Measurements from ENCODE around the gene TRPV5. TPM values are rescaled to one million over a fixed set of nuclear protein-coding genes. Genes with fewer than 3 reads are reported as not detected.

Gene TRPV5
- total RNA-seq, 4 donors from 2014 or later, result not detected

DNA sequence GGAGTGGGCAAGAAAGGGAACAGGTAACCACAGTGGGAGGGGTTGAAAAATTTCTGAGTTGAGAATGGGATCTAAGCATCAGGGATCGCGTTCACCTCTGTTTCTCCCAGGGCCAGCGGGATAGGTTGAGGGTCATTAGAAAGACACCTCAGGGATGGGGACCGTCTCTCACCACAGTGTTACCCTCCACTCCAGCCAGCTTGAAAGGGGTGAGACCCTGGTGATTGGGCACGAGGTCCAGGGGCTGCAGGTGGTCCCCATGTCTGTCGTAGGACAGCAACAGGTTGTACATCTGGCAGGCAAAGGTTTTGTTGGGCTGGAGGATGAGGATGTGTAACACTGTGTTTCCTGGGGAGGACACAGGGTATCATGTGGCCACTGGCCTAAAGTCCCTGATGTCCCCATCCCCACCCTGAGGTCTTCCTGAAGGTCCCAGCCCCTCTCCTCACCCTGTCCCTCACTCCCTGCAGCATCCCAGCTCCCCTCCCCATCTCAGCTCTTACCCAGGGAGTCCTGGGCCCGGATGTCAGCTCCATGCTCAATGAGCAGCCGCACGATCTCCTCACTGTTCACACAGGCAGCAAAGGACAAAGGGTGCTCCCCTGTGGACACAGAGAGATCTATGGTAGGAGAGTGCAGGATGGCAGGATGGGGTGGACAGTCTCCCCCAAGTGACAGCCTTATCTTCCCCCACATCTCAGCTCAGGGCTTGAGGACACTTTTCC lies 57.1 kb downstream of the TRPV5 start:
- Histone ChIP-seq H3K27ac (no peak overlapping the region), H3K4me1 (no peaks in the 10 kb centered on the region), H3K4me3 (no peak overlapping the region), H3K27me3 (peaks cover 0 to 2% (median 0%) of the 10 kb centered on the region in 3 donors), H3K36me3 (no peaks in the 10 kb centered on the region), H3K9me3 (no peaks in the 10 kb centered on the region)
- ATAC-seq (no peak), DNase-seq (no peak)
- in situ Hi-C loops (cut with MboI; ENCODE audit: low sequenced_read_pairs in 4 of 4) (loop anchor here in 1 of 4 donors (10.0 kb wide), 1 partner anchor 128 kb away; no protein-coding TSS in a partner anchor), intact Hi-C loops (cut with DNase I; ENCODE audit: low total_unique reads) (no loop called here)
- TF ChIP-seq POLR2A (IDR thresholded peaks at IDR 0.05), result no peak
- TF ChIP-seq, protein P1, sequence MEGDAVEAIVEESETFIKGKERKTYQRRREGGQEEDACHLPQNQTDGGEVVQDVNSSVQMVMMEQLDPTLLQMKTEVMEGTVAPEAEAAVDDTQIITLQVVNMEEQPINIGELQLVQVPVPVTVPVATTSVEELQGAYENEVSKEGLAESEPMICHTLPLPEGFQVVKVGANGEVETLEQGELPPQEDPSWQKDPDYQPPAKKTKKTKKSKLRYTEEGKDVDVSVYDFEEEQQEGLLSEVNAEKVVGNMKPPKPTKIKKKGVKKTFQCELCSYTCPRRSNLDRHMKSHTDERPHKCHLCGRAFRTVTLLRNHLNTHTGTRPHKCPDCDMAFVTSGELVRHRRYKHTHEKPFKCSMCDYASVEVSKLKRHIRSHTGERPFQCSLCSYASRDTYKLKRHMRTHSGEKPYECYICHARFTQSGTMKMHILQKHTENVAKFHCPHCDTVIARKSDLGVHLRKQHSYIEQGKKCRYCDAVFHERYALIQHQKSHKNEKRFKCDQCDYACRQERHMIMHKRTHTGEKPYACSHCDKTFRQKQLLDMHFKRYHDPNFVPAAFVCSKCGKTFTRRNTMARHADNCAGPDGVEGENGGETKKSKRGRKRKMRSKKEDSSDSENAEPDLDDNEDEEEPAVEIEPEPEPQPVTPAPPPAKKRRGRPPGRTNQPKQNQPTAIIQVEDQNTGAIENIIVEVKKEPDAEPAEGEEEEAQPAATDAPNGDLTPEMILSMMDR (IDR thresholded peaks at IDR 0.05 in 4 of 5, conservative IDR thresholded peaks at IDR 0.05 in 1 of 5), result no peak

DNA sequence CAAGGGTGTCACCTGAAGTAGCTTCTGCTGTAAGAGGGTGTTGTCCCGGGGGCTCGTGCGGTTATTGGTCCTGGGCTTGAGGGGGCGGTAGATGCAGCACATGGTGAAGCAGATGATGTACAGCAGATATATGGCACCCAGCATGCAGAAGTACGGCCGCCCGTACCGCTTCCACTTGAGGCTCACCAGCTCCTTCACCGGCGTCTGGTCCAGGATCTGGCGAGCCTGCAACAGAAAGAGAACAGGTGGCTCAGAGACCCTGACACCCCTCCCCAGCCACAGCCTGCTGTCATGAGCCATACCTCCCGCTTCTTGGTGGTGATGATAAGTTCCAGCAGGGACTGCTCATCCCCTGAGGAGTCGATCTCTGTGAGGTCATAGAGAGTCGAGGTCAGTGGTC lies 58.1 kb downstream of the TRPV5 start:
- Histone ChIP-seq H3K9me3 (no peaks in the 10 kb centered on the region), H3K36me3 (no peaks in the 10 kb centered on the region), H3K27me3 (no peaks in the 10 kb centered on the region), H3K27ac (no peak overlapping the region), H3K4me1 (no peaks in the 10 kb centered on the region), H3K4me3 (no peak overlapping the region)
- no peak for TF ChIP-seq POLR2A (IDR thresholded peaks at IDR 0.05)
- TF ChIP-seq, protein P1 (IDR thresholded peaks at IDR 0.05 in 4 of 5, conservative IDR thresholded peaks at IDR 0.05 in 1 of 5), result no peak
- ATAC-seq (no peak), DNase-seq (no peak)
- in situ Hi-C loops (cut with MboI; ENCODE audit: low sequenced_read_pairs in 4 of 4), result loop anchor here in 1 of 4 donors (10.0 kb wide), 1 partner anchor 129 kb away; no protein-coding TSS in a partner anchor
- intact Hi-C loops (cut with DNase I; ENCODE audit: low total_unique reads), result no loop called here

DNA sequence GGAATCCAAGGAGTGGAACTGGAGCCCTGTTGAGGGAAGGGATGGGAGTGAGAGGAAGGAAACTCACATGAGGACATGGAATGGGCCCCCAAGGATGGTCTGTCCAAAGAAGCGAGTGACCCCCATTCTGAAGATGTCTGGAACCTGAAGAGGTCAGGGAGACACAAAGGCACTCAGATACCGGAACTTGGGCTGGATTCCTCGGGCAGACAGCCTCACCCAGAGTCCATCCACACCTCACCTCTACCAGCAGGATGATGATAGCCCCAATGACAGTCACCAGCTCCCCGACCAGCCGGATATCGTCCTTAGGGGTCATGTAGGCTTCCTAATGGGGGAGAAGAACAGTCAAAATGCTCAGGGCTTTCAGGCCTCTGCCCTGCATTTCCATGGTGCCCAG lies 58.7 kb downstream of the TRPV5 start:
- no peaks in the 10 kb centered on the region for H3K27me3 ChIP-seq
- DNase-seq, result no peak
- TF ChIP-seq, protein P1 (IDR thresholded peaks at IDR 0.05 in 4 of 5, conservative IDR thresholded peaks at IDR 0.05 in 1 of 5), result no peak
- TF ChIP-seq POLR2A (IDR thresholded peaks at IDR 0.05), result no peak
- ATAC-seq, result no peak
- H3K4me1 ChIP-seq, result no peaks in the 10 kb centered on the region
- no peak overlapping the region for H3K27ac ChIP-seq
- intact Hi-C loops (cut with DNase I; ENCODE audit: low total_unique reads) (no loop called here), in situ Hi-C loops (cut with MboI; ENCODE audit: low sequenced_read_pairs in 4 of 4) (loop anchor here (10.0 to 25.0 kb wide), 2 partner anchors 130 to 337 kb away; partner anchors contain the start of gene TAS2R40 (in 3 of the 4))
- no peaks in the 10 kb centered on the region for H3K36me3 ChIP-seq
- no peaks in the 10 kb centered on the region for H3K9me3 ChIP-seq
- no peak overlapping the region for H3K4me3 ChIP-seq

DNA sequence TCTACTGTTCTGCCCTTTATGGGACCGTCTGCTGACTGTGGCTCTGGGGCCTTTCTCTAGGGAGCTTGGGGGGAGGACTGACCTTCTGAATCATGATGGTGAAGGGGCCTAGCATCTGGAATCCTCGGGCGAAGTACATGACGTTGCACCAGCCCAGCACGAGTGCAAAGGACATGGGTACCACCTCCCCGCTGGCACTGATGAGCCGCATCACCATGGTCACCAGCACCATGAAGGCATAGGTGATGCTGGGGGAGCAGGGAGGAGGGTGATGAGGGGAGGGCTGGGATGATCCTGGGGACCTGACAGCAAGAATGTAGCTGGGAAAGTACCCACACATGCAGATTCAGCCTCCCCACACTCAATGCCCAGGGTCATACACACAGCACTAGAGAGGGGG lies 59.1 kb downstream of the TRPV5 start:
- intact Hi-C loops (cut with DNase I; ENCODE audit: low total_unique reads), result no loop called here
- Histone ChIP-seq H3K4me3 (no peak overlapping the region), H3K27ac (no peak overlapping the region), H3K27me3 (no peaks in the 10 kb centered on the region), H3K4me1 (no peaks in the 10 kb centered on the region), H3K36me3 (no peaks in the 10 kb centered on the region), H3K9me3 (no peaks in the 10 kb centered on the region)
- ATAC-seq (no peak), DNase-seq (no peak)
- in situ Hi-C loops (cut with MboI; ENCODE audit: low sequenced_read_pairs in 4 of 4), result loop anchor here (10.0 to 25.0 kb wide), 2 partner anchors 130 to 338 kb away; partner anchors contain the start of gene TAS2R40 (in 3 of the 4)
- TF ChIP-seq, protein P1 (IDR thresholded peaks at IDR 0.05 in 4 of 5, conservative IDR thresholded peaks at IDR 0.05 in 1 of 5), result no peak
- no peak for TF ChIP-seq POLR2A (IDR thresholded peaks at IDR 0.05)

Measured in gastrocnemius medialis (tissue), 4 donors.